Thyroid gland (tissue), 4 donors: ENCODE results near the gene TRPC5OS. TPM values are rescaled to one million over a fixed set of nuclear protein-coding genes. Genes with fewer than 3 reads are reported as not detected.

Source experiments
- DNase-seq, 2 donors: peaks; one replicate each; pipeline ENCODE4 v3.0.0-alpha.2; 2019
- H3K27ac ChIP-seq, 3 donors: fragments of 200-600 bp; sonication (generic); 1 replicate in 2 of 3; 2 replicates in 1 of 3; pipeline ENCODE4 v1.5.1; 2016 to 2019; ENCODE audit warnings: mild to moderate bottlenecking in 1 of 3, moderate library complexity in 1 of 3
- H3K27me3 ChIP-seq: fragments of 200-600 bp; sonication (generic); one replicate; pipeline ENCODE4 v1.5.1; 2019
- H3K36me3 ChIP-seq, 2 donors: fragments of 200-600 bp; sonication (generic); one replicate each; pipeline ENCODE4 v1.5.1; 2016 to 2019
- H3K4me1 ChIP-seq, 2 donors: fragments of 200-600 bp; sonication (generic); one replicate each; pipeline ENCODE4 v1.5.1; 2017 to 2019
- H3K4me3 ChIP-seq, 3 donors: fragments of 200-600 bp; sonication (generic); replicated peaks in 1 of 3; 1 replicate in 2 of 3; 2 replicates in 1 of 3; pipeline ENCODE4 v1.5.1; 2016; ENCODE audit warnings: mild to moderate bottlenecking in 1 of 3
- H3K9me3 ChIP-seq: fragments of 200-600 bp; sonication (generic); one replicate; pipeline ENCODE4 v1.5.1; 2017
- POLR2A ChIP-seq, 2 donors: fragments of 450-650 bp; IDR thresholded peaks; one replicate each; pipeline ENCODE4 v1.6.1; 2017; ENCODE audit warnings: antibody characterized with exemption in 2 of 2, mild to moderate bottlenecking in 2 of 2, moderate library complexity in 1 of 2
- WGBS, 2 donors: methylation state at CpG; one replicate each; pipeline ENCODE4 v1.1.5; 2017; 5-methylcytosine and 5-hydroxymethylcytosine counted together
- intact Hi-C: fragments of 100-400 bp; cut with DNase I; formaldehyde crosslinking; loops from one replicate; pipeline ENCODE4 v1.15.1; 2023
- total RNA-seq, 4 donors: library from RNA; depleted of rRNA; stranded (reverse); fragments of >200 nt; gene quantifications; one replicate each; pipeline ENCODE4 v1.2.3, GENCODE V29; 2016
- TF ChIP-seq, protein P1 (sequence below), 6 experiments: fragments of 200-600 bp in 3 of 6; fragments of 450-650 bp in 3 of 6; sonication (generic) in 3 of 6; IDR thresholded peaks; one replicate each; pipeline ENCODE4 v1.5.1; 2016 to 2019; ENCODE audit warnings: antibody characterized with exemption in 6 of 6, mild to moderate bottlenecking in 2 of 6, inconsistent platforms in 1 of 6, moderate library complexity in 1 of 6

Gene TRPC5OS
- total RNA-seq, 4 donors from 2014 or later: 0.27 TPM; not detected in 3

- no peak for TF ChIP-seq POLR2A (IDR thresholded peaks at IDR 0.05)
- TF ChIP-seq, protein P1, sequence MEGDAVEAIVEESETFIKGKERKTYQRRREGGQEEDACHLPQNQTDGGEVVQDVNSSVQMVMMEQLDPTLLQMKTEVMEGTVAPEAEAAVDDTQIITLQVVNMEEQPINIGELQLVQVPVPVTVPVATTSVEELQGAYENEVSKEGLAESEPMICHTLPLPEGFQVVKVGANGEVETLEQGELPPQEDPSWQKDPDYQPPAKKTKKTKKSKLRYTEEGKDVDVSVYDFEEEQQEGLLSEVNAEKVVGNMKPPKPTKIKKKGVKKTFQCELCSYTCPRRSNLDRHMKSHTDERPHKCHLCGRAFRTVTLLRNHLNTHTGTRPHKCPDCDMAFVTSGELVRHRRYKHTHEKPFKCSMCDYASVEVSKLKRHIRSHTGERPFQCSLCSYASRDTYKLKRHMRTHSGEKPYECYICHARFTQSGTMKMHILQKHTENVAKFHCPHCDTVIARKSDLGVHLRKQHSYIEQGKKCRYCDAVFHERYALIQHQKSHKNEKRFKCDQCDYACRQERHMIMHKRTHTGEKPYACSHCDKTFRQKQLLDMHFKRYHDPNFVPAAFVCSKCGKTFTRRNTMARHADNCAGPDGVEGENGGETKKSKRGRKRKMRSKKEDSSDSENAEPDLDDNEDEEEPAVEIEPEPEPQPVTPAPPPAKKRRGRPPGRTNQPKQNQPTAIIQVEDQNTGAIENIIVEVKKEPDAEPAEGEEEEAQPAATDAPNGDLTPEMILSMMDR (IDR thresholded peaks at IDR 0.05): no peak
- intact Hi-C loops: no loop called here
Measured at GRCh38 chrX:111847491-111848133, 28.4 kb upstream of the TRPC5OS start.

DNA sequence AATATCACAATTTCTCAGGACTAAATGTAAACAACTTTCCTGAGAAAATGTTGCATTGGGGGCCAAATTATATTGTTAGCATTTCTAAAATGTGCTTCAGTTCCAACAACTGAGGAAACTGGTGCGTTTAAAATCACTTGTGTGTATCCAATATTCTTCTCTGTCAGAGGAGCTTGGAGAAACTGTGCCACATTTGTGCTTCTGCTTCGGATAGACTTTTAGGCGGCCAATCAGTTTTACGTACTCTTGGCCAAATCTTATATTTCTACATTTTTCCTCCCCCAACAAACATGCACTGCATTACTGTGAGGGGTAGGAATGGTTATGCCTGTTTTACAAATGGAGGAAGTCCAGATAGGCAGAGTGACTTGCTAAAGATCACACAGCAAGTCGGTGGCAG is 27.4 kb upstream of the TRPC5OS start:
- Histone ChIP-seq H3K27ac (no peak overlapping the region), H3K4me1 (no peaks in the 10 kb centered on the region), H3K9me3 (no peaks in the 10 kb centered on the region), H3K4me3 (no peak overlapping the region), H3K27me3 (no peaks in the 10 kb centered on the region), H3K36me3 (no peaks in the 10 kb centered on the region)
- 88 to 96% methylated on average over 5 of the region's 5 CpGs for WGBS, 2 donors
- TF ChIP-seq, protein P1 (IDR thresholded peaks at IDR 0.05): no peak
- no peak for TF ChIP-seq POLR2A (IDR thresholded peaks at IDR 0.05)
- DNase-seq: no peak
- intact Hi-C loops: no loop called here

More at GRCh38 chrX:111847491-111848133, 28.4 kb upstream of the TRPC5OS start:
- WGBS, 2 donors: 34 to 76% methylated on average over 2 to 4 of the region's 4 CpGs
- no peak overlapping the region for H3K4me3 ChIP-seq
- no peaks in the 10 kb centered on the region for H3K27me3 ChIP-seq
- no peak overlapping the region for H3K27ac ChIP-seq
- H3K36me3 ChIP-seq: no peaks in the 10 kb centered on the region
- no peak for DNase-seq
- H3K4me1 ChIP-seq: no peaks in the 10 kb centered on the region
- no peaks in the 10 kb centered on the region for H3K9me3 ChIP-seq

DNA sequence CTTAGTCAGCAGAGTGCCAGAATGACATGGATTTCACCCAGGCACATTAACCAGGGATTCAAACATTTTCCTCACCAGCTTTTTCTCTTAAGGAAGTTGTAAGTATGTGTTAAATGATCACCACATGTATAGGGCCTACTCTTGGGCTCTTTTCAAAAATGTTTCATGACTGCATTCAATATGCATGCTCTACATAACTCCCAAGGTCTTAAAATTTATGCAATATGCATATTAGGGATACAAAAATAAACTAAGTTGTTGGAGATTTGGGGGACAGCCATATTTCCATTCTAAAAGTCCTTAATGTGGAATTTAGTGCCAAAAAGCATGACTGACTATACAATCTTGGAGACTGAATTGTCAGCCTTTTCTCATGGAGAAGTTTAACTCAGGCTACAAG is 25.0 kb upstream of the TRPC5OS start:
- no peak for TF ChIP-seq POLR2A (IDR thresholded peaks at IDR 0.05)
- TF ChIP-seq, protein P1 (IDR thresholded peaks at IDR 0.05): no peak
- DNase-seq: no peak
- intact Hi-C loops: no loop called here
- H3K36me3 ChIP-seq: no peaks in the 10 kb centered on the region
- H3K9me3 ChIP-seq: no peaks in the 10 kb centered on the region
- H3K27ac ChIP-seq: no peak overlapping the region
- no peaks in the 10 kb centered on the region for H3K27me3 ChIP-seq
- H3K4me3 ChIP-seq: no peak overlapping the region
- no peaks in the 10 kb centered on the region for H3K4me1 ChIP-seq

- 95 to 97% methylated on average over 4 of the region's 4 CpGs for WGBS, 2 donors
- TF ChIP-seq, protein P1 (IDR thresholded peaks at IDR 0.05): no peak
- TF ChIP-seq POLR2A (IDR thresholded peaks at IDR 0.05): no peak
- DNase-seq: no peak
Measured at GRCh38 chrX:111854556-111855490, 21.2 kb upstream of the TRPC5OS start.

More at GRCh38 chrX:111854556-111855490, 21.2 kb upstream of the TRPC5OS start:
- H3K27me3 ChIP-seq: no peaks in the 10 kb centered on the region
- intact Hi-C loops: no loop called here
- H3K4me1 ChIP-seq: no peaks in the 10 kb centered on the region
- no peak overlapping the region for H3K4me3 ChIP-seq
- no peak overlapping the region for H3K27ac ChIP-seq
- H3K9me3 ChIP-seq: no peaks in the 10 kb centered on the region
- H3K36me3 ChIP-seq: no peaks in the 10 kb centered on the region
